GM10847 (cell line): ENCODE data around the gene SLC7A5.

Experiments used
- POLR2A ChIP-seq: IDR thresholded peaks from 2 replicates; pipeline ENCODE4 v1.6.1; 2011; ENCODE audit not compliant: insufficient read length; ENCODE audit errors: extremely low read depth

SLC7A5 gene

DNA sequence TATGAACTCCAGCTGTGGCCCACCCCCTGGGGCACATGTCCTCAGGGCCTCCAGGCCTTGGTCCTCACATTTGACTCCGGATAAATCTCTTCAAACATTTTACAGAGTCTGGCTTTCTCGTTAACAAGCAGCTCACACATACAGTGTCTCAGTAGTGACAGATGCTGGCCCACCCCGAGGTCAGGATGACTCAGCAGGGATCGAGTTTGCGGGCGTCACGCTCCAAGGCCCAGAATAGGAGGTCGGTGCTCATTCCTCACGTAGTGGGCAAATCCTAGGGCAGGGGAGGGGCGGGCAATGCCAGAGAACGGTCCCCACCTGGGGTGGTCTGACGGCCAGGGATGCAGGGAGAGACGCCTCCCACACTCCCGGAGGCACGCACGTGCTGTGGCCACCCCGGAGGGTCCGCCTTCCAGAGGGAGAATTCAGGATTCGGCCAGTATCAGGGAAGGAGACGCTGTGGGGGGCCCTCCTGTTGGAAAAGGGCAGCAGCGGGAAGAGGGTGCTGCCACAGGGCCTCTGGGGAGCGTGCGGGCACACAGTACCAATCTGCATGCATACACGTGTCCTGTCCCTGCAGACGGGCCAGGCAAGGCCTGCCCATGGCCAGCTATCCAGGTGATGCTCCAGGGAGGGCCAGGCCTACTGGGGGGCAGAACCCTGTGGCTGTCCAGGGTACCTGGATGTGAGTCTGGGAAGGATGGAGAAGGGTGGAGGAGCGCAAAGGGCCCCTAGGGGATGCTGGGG, 8.6 kb downstream of the SLC7A5 start:
- TF ChIP-seq POLR2A, result no peak

DNA sequence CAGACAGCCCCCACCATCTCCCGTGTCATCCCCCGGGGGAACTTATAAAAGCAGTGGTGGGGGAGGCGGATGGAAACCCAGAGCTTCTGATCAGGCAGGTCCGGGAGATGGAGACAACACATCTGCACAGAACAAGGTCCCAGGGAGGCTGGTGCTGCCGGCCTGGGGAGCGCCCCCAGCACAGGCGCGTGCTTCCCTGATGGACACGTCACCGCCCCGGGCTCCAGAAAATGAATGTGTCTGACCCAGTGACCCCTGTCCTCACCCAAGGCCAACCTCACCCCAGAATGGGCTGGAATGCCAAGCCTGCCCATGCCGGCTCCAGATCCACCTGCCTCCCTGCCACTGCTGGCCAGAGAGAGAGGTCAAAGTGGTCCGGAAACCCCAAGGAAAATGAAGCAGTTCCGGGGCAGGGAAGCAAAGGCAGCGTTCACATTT, 12.5 kb downstream of the SLC7A5 start:
- TF ChIP-seq POLR2A, result no peak

DNA sequence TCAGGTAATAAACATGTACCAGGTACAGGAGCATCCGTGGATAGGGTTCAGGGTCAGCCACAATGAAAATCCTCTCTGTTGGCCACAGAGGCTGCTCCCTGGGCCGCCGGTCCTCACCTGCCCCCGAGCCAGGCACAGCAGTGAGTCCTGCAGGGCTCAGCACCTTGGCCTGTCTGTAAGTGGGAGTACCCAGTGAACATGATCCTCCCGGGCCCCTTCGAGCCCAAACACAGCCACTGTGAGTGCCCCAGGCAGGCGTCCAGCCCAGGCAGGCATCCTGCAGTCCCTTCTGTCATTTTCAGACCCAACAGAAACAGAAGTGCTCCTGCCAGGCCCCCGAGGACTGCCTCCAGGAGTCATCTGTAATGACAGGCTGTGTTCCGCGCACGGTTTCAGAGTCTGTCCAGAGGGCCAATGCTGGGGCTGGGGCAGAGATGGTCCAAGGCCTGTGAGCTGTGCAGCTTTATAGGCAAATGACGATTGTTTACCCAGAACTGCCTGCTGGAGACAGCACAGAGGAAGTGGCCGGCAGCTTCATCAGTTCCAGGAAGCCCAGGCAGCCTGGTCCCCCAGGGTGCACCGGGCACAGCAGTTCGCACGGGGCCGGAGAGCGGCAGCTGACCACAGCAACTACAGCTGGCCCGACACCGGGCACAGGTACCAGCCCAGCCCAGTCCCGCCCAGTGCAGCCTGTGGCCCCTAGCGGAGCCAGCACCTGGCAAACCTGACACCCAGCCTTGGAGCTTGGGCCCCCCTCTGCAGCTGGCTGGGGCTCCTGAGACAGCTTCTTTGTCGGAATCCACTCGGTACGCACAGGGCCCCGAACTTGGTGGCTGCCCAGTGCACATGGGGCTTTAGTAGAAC, 13.2 kb downstream of the SLC7A5 start:
- no peak for TF ChIP-seq POLR2A

DNA sequence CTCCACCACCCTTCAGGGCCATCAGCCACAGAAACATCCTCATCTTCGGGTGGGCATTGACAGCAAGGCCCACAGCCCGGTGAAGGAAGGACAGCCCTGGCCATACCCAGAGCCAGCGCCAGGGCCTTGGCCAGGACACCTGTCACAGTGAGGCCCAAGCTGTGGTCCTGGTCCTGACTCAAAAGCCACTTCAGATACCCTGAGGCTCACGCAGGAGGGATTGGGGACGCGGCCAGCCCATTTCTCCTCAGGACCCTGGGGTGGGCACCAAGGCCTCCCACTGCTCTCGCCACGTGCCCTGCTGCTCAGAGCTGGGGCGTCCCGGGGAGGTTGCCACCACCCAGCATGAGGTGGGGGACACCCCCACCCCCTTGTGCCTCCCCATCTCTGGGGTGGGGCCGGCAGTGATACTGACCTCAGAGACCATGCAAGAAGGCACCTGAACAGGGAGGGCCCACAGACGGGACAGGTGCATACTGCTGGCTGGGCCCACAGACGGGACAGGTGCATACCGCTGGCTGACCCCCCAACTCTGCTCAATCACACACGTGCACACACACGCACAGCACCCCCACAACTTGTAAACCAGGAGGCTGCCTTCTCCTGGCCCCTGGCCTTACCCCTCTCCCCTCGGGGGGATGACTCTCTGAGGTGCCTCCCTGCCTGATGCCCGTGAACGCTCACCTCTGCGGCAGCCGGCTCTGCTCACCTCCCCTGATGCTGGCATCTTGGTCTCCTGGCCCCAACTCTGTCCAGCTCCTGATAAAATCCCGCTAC, 14.2 kb downstream of the SLC7A5 start:
- no peak for TF ChIP-seq POLR2A

DNA sequence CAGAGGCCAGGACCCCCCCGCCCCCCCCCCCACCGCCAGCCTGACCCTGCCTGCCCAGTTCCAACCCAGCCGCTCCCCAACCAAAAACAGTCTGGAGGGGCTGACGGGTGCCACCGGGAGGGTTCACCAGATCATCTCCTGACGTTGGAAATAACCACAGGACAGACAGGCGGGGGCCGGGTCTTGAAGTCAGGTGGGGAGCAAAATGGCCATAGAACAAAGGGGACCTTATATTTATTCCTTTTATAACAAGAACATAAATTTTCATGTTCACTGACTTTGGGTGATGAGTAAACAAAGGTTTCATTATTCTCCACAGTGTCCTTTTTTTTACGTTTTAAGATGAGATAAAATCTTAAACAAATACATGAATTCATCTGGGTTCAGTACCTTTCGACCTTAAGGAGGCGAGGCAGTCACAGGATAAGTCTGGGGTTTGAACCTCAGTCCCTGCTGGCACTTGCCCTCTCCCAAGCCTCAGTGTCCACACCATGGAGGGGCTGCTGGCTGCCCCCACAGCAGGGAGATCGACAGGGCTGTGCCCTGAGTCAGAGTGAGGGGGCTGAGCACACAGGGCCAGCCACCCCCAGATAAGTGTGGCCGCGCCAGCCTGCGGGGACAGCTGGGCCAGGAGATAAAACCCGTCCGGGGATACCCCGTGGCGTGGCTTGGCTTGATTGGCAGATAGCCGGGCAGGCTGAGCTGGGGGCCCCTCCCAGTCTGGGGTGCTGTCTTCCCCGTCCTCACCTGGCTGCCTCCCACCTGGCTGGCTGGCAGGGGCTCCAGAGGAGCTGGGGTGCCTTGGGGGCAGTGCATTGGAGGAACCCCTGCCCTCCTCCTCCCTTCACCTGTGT, 15.0 kb downstream of the SLC7A5 start:
- TF ChIP-seq POLR2A, result no peak

DNA sequence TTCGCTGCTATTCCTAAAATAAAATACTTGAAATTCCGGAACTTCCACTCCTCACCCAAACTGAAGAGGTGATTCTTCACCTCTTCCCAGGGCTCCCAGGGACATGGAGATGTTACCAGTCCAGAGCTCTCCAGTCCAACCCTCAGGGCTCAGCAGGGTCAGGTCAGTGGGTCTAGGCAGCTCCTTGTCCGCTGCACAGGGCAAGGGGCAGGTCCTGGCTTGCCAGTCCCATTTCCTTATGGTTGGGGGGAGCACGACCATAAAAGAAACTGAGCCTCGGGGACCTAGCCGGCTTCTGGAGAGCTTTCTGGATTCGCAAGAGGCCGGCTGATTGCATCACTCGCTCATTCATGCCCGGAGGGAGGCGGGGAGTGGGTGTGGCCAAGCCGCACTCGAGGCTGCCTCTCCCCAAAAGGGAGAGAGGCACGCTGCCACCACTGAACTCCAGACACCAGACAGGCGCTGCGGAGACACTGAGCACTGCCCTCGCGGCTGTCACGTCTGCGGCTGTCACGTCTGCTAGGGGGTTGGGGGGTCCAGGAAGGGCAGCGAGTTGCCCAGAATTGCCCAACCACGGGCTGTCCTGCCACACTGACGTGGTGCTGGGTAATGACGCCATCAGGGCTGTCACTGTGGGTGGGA, 15.8 kb downstream of the SLC7A5 start:
- TF ChIP-seq POLR2A, result no peak

DNA sequence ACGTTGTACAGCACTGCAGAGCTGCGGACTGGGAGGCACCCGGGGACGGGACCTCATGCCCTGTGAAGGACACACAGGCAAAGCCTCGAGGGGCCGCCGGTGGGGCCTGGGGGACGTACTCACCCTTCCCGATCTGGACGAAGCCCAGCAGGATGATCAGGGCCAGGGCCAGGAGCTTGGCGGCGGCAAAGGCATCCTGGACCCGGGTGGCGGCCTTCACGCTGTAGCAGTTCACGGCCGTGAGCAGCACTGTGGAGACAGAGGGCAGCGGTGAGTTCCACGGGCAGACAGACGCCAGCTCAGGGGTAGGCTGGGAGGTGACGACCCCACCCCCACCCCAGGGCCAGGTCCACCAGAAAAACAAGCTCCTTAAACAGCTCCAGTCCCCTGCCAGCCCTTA, 17.7 kb downstream of the SLC7A5 start:
- TF ChIP-seq POLR2A, result no peak

DNA sequence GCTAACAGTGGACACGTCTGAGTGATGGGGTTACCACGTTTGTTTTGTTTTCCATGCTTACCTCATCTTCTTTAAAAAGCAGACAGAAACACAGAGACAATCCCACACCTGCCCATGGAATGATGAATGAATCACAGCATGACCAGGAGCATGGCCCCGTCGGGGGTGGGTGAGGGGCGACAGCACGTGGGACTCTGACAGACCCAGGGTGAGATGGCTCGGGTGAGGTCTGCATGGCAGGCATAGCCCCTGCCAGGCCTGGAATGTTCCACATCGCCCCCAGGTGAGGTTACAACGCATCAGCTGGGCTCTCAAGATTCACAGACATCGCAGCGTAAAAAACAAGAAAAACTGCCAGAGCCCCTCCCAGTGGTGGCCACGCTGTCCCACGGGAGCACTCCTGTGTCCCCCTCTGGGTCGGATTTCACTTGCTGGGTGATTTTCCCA, 18.1 kb downstream of the SLC7A5 start:
- no peak for TF ChIP-seq POLR2A

DNA sequence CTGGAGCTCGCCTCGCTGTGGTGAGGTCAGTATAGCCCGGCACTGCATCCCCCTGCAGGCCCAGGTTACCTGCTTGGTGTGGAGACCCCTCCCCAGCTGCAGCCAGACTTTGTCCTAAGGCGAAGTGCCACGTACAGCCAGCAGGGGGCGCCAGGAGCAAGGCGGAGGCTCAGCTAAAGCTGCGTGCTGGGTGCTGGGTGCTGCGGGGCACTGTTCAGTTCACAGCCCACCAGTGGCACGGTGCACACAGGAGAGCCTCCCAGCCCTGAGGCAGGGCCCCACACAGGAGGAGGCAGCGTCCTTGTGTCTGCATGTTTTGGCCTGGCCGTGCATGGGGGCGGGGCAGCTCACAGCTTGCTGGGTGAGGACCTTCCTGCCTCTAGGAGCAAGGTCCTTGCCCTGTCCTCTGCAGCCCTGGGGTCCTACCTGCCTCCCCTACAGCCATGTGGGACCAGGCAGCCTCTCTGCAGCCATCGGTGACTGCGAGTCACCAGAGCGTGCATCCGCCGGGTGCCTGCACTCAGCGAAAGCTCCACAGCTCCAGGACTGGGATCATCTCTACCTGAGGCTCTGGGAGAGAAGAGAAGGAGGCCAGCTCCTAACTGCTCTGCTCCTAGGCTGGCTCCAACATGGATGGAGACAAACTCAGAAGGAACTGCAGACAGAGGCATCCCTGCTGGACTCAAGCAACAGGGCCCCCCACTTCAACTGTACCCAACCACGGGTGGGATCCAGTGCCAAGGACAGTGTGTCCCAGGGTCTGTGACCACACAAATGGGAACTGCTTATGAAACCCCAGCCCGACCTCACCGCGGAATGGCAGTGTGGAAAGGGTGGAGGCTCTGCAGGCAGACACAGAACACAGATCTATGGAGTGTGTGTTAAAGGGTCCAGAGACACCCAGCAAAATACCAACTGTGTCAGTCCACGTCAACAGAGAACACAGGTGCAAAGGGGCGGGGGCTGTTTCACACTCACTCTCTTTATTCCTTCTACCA, 19.0 kb downstream of the SLC7A5 start:
- TF ChIP-seq POLR2A, result no peak

DNA sequence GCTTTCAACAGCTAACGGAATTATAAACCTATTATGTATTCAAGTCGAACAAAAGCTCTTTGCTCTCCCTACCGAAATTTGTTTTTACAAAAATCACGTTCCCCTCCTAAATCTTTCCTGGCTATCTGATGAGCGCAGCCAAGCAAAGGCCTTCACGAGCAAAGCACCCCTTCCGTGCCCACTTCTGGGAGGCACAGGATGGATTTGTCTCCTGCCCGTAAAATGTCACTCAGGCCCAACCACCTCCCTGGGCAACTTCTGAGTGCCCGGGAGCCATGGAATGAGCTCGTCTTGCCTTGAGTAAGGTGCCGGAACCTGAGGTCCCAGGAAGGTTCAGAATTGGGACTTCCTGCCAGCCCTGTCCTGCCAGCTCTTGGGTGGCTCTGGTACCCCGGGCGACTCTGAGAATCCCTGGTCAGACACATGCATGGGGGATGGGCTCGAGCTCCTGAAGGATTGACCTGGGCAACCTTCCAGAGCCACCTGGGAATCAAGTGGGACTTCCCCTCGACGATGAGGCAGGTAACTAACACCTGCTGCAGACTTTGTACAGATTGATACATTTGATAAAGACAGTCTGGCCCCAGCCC, 19.8 kb downstream of the SLC7A5 start:
- no peak for TF ChIP-seq POLR2A

DNA sequence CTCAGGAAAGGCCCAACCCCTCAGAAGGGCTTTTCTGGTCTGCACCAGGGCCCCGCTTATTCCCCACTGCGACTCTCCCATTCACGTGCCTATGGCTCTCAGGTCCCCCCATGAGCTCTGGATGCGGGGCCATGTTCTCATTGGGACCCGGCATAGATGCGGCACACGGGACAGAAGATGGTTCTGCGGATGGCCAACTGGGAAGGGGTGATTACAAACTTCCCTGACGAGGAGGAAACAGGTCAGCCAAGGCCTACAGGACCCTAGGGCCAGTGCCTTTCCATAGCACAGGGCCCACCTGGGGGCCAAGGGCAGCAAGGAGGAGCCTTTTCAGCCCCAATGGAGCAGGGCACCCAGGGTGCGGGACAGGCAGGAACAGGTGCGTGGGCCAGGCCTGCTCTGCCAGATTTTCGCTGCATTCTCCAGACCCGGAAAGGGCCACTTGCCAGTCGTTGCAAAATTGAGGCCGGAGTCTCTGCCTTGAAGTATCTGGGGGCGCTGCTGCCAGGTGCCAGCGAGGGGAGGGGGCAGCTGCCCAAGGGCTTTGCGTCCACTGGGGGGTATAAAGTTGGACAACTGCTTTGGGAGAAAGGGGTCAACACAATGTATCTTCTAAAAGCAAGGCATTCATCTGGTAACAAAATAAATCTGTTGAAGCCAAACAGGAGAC, 20.5 kb downstream of the SLC7A5 start:
- no peak for TF ChIP-seq POLR2A
